Stimulated activated CD8-positive, alpha-beta memory T cell treated with anti-CD3 and anti-CD28 coated beads, Interleukin-7, amount 100 ng/mL, for 24 hours (primary cell): ENCODE measurements around the gene TAGLN3.

ENCODE experiments used
- DNase-seq: peaks from one replicate; pipeline ENCODE4 v3.0.0-alpha.2; 2020; ENCODE audit warnings: low read depth

Gene TAGLN3

DNA sequence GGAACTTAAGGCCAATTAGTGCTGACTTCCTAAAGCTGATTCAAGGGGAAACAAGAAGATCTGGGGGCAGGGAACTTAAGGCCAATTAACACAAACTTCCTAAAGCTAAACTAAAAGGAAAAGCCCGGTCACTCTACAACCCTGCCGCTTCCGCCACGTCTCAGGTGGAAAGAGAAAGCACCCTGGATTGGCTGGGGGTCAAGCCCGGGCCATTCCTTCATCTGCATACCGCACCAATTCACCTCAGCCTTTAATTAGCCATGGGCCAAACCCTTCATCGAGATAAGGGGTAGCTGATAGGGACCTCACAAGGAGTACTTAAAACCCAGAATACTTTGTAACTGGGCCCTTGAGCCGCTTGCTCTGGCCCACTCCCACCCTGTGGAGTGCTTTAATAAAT, 50.2 kb downstream of the TAGLN3 start:
- DNase-seq = no peak

DNA sequence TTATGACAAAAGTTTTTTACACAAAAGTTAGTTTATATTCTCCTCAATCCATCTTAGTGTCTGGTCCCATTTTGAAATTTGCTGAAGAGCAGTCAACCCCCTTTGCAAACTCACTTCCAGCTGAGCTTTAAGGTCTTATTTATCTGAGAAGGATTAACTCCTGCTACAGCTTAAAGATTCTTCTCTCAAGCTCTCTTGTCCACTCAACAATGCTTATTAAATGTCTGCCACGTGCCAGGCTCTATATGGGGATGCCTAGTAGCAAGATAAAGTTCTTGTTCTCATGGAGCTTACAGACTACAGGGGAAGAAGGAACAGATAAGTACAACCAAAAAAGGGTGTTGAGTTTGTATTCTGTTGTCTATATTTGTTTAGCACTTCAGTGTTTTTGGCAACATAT, 54.5 kb downstream of the TAGLN3 start:
- no peak for DNase-seq

DNA sequence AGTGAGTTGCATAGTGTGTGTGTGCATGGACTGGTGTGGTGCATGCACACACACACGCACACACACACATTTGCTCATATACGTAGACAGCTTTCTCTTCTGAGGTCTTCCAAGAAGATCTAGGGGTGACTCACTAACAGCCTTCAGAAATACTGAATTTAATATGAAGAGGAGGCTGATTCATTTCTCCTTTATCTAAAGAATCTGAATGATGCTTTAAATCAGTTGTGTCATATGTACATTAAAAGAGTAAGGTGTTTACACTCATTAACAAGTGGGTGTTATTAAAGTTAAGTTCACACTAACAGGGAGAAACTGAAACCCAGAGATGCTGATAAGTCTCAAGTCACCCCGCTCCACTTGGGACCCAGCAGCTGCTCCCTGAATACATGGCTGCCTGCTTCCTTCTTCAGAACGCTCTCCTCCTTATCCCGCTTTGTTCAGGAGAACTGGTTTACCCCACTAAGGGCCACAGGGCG, 57.8 kb downstream of the TAGLN3 start:
- DNase-seq = no peak

DNA sequence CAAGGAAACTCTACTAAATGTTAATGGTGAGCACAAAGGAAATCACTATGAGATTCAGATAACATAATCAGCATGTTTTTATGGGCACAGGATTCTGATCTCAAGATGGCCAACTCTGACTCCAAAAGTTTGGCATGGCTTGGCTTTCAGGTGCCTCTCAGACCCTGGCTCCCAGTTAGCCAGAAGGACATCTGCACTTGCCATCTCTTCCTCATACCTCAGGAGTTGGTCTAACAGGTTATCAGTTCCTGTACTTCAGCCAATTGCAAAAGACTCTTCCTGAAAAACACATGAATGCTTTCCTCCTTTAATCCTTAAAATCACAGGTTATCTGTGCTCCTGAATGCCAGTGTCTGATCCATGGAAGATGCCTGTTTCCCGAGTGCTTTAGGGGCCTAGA, 60.8 kb downstream of the TAGLN3 start:
- DNase-seq = no peak

- no peak for DNase-seq
Measured at GRCh38 chr3:112061152-112061551, 62.4 kb downstream of the TAGLN3 start.
